ENCODE results near the gene SDK1. TPM values are rescaled to one million over a fixed set of nuclear protein-coding genes. Genes with fewer than 3 reads are reported as not detected.
A peak's percentile ranks its signal among the peaks of the same experiment; 100 is the strongest.

The SDK1 gene
- total and polyA plus RNA-seq, 12 donors: 1.0 to 5.3 (median 3.2) TPM

GRCh38 chr7:3896169-3896765 lies 595.2 kb downstream of the SDK1 start:
- ATAC-seq (peak in 1 of 8 donors; percentile 34), DNase-seq (no peak)
- TF ChIP-seq, protein P1, sequence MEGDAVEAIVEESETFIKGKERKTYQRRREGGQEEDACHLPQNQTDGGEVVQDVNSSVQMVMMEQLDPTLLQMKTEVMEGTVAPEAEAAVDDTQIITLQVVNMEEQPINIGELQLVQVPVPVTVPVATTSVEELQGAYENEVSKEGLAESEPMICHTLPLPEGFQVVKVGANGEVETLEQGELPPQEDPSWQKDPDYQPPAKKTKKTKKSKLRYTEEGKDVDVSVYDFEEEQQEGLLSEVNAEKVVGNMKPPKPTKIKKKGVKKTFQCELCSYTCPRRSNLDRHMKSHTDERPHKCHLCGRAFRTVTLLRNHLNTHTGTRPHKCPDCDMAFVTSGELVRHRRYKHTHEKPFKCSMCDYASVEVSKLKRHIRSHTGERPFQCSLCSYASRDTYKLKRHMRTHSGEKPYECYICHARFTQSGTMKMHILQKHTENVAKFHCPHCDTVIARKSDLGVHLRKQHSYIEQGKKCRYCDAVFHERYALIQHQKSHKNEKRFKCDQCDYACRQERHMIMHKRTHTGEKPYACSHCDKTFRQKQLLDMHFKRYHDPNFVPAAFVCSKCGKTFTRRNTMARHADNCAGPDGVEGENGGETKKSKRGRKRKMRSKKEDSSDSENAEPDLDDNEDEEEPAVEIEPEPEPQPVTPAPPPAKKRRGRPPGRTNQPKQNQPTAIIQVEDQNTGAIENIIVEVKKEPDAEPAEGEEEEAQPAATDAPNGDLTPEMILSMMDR (IDR thresholded peaks at IDR 0.05): no peak
- Histone ChIP-seq H3K9me3 (no peaks in the 10 kb centered on the region), H3K27ac (no peak overlapping the region), H3K4me3 (no peak overlapping the region), H3K27me3 (no peaks in the 10 kb centered on the region), H3K4me1 (no peaks in the 10 kb centered on the region), H3K36me3 (no peaks in the 10 kb centered on the region)
- 73 to 80% methylated on average over 6 of the region's 6 CpGs for WGBS, 2 donors
- intact Hi-C loops (cut with DNase I): loop anchor here in 9 of 10 donors (5.0 to 10.0 kb wide), 11 partner anchors 591 to 1034 kb away; partner anchors contain the start of gene SDK1 (in 4 of the 9)

- ATAC-seq (no peak), DNase-seq (no peak)
- no peaks in the 10 kb centered on the region for H3K27me3 ChIP-seq
- H3K36me3 ChIP-seq: no peaks in the 10 kb centered on the region
- TF ChIP-seq, protein P1 (IDR thresholded peaks at IDR 0.05): peak; percentile 51 to 85 (median 77)
- no peak overlapping the region for H3K4me3 ChIP-seq
- intact Hi-C loops (cut with DNase I): loop anchor here (2.0 to 10.0 kb wide), 12 partner anchors 593 to 1035 kb away; partner anchors contain the start of gene SDK1 (in 4 of the 10)
- whole genome bisulfite sequencing, 2 donors: 61 to 62% methylated on average over 10 of the region's 10 CpGs
- no peaks in the 10 kb centered on the region for H3K4me1 ChIP-seq
- no peaks in the 10 kb centered on the region for H3K9me3 ChIP-seq
- H3K27ac ChIP-seq: no peak overlapping the region
These were observed 596.6 kb downstream of the SDK1 start for GRCh38 chr7:3897430-3898372.

DNA sequence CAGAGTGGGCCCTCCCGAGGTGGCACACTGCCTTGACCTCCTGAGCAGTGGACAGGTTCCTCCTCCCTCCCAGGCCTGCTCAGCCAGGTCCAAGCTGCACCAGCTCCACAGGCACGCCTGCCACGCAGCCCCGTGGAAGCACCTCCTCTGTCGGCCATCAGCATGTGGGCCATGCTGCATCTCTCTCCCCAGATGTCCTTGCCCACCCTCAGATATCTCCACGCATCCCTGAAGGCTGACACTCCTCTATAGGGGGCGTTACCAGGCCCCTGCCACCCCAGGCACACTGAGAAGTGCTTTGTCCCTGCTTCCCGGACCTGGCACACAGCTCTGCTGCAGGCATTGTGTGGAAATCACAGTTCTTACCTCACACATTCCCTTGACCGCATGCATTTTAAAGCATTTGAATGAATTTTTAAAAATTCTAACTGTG lies 598.5 kb downstream of the SDK1 start:
- no peaks in the 10 kb centered on the region for H3K4me1 ChIP-seq
- ATAC-seq (peak in 1 of 8 donors; percentile 29), DNase-seq (no peak)
- H3K27ac ChIP-seq: no peak overlapping the region
- no peaks in the 10 kb centered on the region for H3K9me3 ChIP-seq
- no peaks in the 10 kb centered on the region for H3K36me3 ChIP-seq
- H3K27me3 ChIP-seq: no peaks in the 10 kb centered on the region
- TF ChIP-seq, protein P1 (IDR thresholded peaks at IDR 0.05): no peak
- H3K4me3 ChIP-seq: no peak overlapping the region
- intact Hi-C loops (cut with DNase I): loop anchor here (2.0 to 10.0 kb wide), 12 partner anchors 595 to 1037 kb away; partner anchors contain the start of gene SDK1 (in 4 of the 10)
- WGBS, 2 donors: 86 to 90% methylated on average over 9 of the region's 9 CpGs

GRCh38 chr7:3908153-3908552 lies 607.1 kb downstream of the SDK1 start:
- no peaks in the 10 kb centered on the region for H3K36me3 ChIP-seq
- TF ChIP-seq, protein P1 (IDR thresholded peaks at IDR 0.05): no peak
- intact Hi-C loops (cut with DNase I): no loop called here
- no peak overlapping the region for H3K4me3 ChIP-seq
- ATAC-seq (no peak), DNase-seq (no peak)
- H3K9me3 ChIP-seq: no peaks in the 10 kb centered on the region
- 85% methylated on average over 19 of the region's 19 CpGs for WGBS, 2 donors
- H3K27me3 ChIP-seq: no peaks in the 10 kb centered on the region
- no peaks in the 10 kb centered on the region for H3K4me1 ChIP-seq
- H3K27ac ChIP-seq: no peak overlapping the region

Measured in heart right ventricle (tissue), 16 donors.